Mesenchymal stem cell (in vitro differentiated cells and primary cell): Measurements from ENCODE around the gene GLI3.

Experiments used
- DNase-seq: peaks from one replicate; pipeline ENCODE4 v3.0.0-alpha.2; 2013
- H2AFZ ChIP-seq: one replicate; pipeline ENCODE4 v1.6.1; 2013; ENCODE audit warnings: low read depth, mild to moderate bottlenecking, control low read depth, inconsistent platforms, low read length, moderate library complexity
- H2AK5ac ChIP-seq: 2 replicates; pipeline ENCODE4 v1.6.1; 2013; ENCODE audit warnings: low read length, moderate library complexity, mild to moderate bottlenecking, inconsistent platforms; ENCODE audit not compliant: severe bottlenecking
- H2BK120ac ChIP-seq: one replicate; pipeline ENCODE4 v1.6.1; 2013; ENCODE audit warnings: low read depth, mild to moderate bottlenecking, inconsistent platforms, low read length, moderate library complexity
- H2BK12ac ChIP-seq, 2 experiments: one replicate each; pipeline ENCODE4 v1.6.1; 2013; ENCODE audit warnings: inconsistent platforms in 2 of 2, low read length in 2 of 2, mild to moderate bottlenecking in 2 of 2, moderate library complexity in 2 of 2, control low read depth in 1 of 2
- H2BK15ac ChIP-seq: one replicate; pipeline ENCODE4 v1.6.1; 2013; ENCODE audit warnings: mild to moderate bottlenecking, low read depth, inconsistent platforms; ENCODE audit not compliant: poor library complexity, severe bottlenecking
- H2BK5ac ChIP-seq: 2 replicates; pipeline ENCODE4 v1.6.1; 2013; ENCODE audit warnings: low read depth, mild to moderate bottlenecking, low read length, control low read depth, inconsistent platforms; ENCODE audit not compliant: poor library complexity, severe bottlenecking
- H3K14ac ChIP-seq, 2 experiments: one replicate each; pipeline ENCODE4 v1.6.1; 2013; ENCODE audit warnings: inconsistent platforms in 2 of 2, low read length in 2 of 2, control low read depth in 1 of 2, mild to moderate bottlenecking in 1 of 2, moderate library complexity in 1 of 2
- H3K18ac ChIP-seq, 2 experiments: one replicate each; pipeline ENCODE4 v1.6.1; 2013; ENCODE audit warnings: inconsistent platforms in 2 of 2, low read length in 2 of 2, control low read depth in 1 of 2, low read depth in 1 of 2, mild to moderate bottlenecking in 1 of 2
- H3K23ac ChIP-seq, 2 experiments: one replicate each; pipeline ENCODE4 v1.6.1; 2013; ENCODE audit warnings: inconsistent platforms in 2 of 2, low read length in 2 of 2, mild to moderate bottlenecking in 2 of 2, moderate library complexity in 2 of 2, control low read depth in 1 of 2
- H3K27ac ChIP-seq: 2 replicates; pipeline ENCODE4 v1.5.1; 2013; ENCODE audit warnings: mild to moderate bottlenecking, moderate library complexity, low read length, control low read depth, inconsistent platforms; ENCODE audit not compliant: poor library complexity, severe bottlenecking
- H3K27me3 ChIP-seq, 2 experiments: 2 replicates each; pipeline versions ENCODE4 v1.6.1 to v1.7.0; 2013; ENCODE audit warnings: low read length in 2 of 2, mild to moderate bottlenecking in 2 of 2, moderate library complexity in 2 of 2, control low read depth in 1 of 2, inconsistent platforms in 1 of 2; ENCODE audit not compliant: control insufficient read depth in 1 of 2, insufficient read depth in 1 of 2
- H3K36me3 ChIP-seq, 2 experiments: 2 replicates each; pipeline versions ENCODE4 v1.6.1 to v1.7.0; 2013; ENCODE audit warnings: low read length in 2 of 2, control low read depth in 1 of 2, inconsistent platforms in 1 of 2, low read depth in 1 of 2, mild to moderate bottlenecking in 1 of 2; ENCODE audit not compliant: insufficient read depth in 2 of 2, control insufficient read depth in 1 of 2
- H3K4ac ChIP-seq, 2 experiments: one replicate each; pipeline ENCODE4 v1.6.1; 2013; ENCODE audit warnings: inconsistent platforms in 2 of 2, low read length in 2 of 2, mild to moderate bottlenecking in 2 of 2, moderate library complexity in 2 of 2, control low read depth in 1 of 2, low read depth in 1 of 2
- H3K4me1 ChIP-seq: 2 replicates; pipeline ENCODE4 v1.6.1; 2013; ENCODE audit warnings: low read depth, low read length, control low read depth; ENCODE audit not compliant: control insufficient read depth, insufficient read depth
- H3K4me2 ChIP-seq: 2 replicates; pipeline ENCODE4 v1.6.1; 2013; ENCODE audit warnings: low read length, mild to moderate bottlenecking, inconsistent platforms; ENCODE audit not compliant: poor library complexity, severe bottlenecking
- H3K4me3 ChIP-seq, 2 experiments: 2 replicates each; pipeline versions ENCODE4 v1.5.1 to v1.7.0; 2013; ENCODE audit warnings: low read length in 2 of 2, mild to moderate bottlenecking in 2 of 2, control low read depth in 1 of 2, low read depth in 1 of 2; ENCODE audit not compliant: insufficient read depth in 1 of 2
- H3K79me1 ChIP-seq: replicated peaks from 2 replicates; pipeline ENCODE4 v1.6.1; 2013; ENCODE audit warnings: mild to moderate bottlenecking, control low read depth, low read length, inconsistent platforms; ENCODE audit not compliant: poor library complexity, severe bottlenecking
- H3K9ac ChIP-seq: 2 replicates; pipeline ENCODE4 v1.7.0; 2013; ENCODE audit warnings: mild to moderate bottlenecking, low read length, moderate library complexity
- H3K9me3 ChIP-seq: 2 replicates; pipeline ENCODE4 v1.7.0; 2013; ENCODE audit warnings: mild to moderate bottlenecking, low read length; ENCODE audit not compliant: control insufficient read depth
- H4K8ac ChIP-seq: one replicate; pipeline ENCODE4 v1.6.1; 2013; ENCODE audit warnings: inconsistent platforms, mild to moderate bottlenecking, low read length, moderate library complexity
- H4K91ac ChIP-seq: one replicate; pipeline ENCODE4 v1.6.1; 2013; ENCODE audit warnings: mild to moderate bottlenecking, low read length, inconsistent platforms
- WGBS: methylation state at CpG from one replicate; pipeline ENCODE4 v1.1.7; 2013; ENCODE audit warnings: mixed read lengths; 5-methylcytosine and 5-hydroxymethylcytosine counted together

The GLI3 gene

DNA sequence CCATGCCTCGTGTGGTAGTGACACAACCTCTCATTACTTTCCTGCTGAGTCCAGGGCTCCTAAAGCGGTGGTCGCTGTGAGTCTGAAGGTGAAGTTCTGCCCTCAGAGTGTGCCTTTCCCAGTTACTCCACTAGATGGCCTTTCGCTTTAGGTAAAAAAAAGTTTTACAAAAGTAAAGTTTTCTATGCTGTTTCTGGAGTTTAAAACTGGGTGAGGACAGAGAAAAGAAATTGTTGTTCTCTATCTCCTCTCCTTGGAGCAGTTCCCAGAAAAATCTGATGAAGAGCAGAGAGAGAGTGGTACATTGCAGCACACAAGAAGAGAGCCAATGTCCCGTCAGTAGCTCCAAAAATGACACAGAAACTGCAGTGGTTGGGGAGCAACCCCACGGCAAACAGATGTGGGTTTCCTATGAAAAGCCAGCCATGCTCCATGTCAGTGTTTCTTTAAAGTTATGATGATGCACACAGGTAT, 257.1 kb downstream of the GLI3 start:
- Histone ChIP-seq H3K36me3 (peaks cover 6 to 56% of the 10 kb centered on the region in 2 experiments), H3K14ac (no peak overlapping the region), H2BK12ac (no peak overlapping the region), H3K9ac (peak overlapping the region; percentile 53), H3K4me1 (peaks cover 1% of the 10 kb centered on the region), H2AFZ (no peak overlapping the region), H2BK15ac (no peak overlapping the region), H3K9me3 (no peaks in the 10 kb centered on the region), H2AK5ac (no peak overlapping the region), H3K4me2 (no peak overlapping the region), H2BK5ac (no peak overlapping the region), H3K4me3 (no peak overlapping the region), H3K27me3 (no peaks in the 10 kb centered on the region), H4K91ac (no peak overlapping the region), H4K8ac (no peak overlapping the region), H3K27ac (no peak overlapping the region), H2BK120ac (no peak overlapping the region), H3K79me1 (peaks cover 3% of the 10 kb centered on the region), H3K4ac (no peak overlapping the region), H3K18ac (no peak overlapping the region), H3K23ac (no peak overlapping the region)
- WGBS: 45% methylated on average over 6 of the region's 6 CpGs
- DNase-seq: peak; percentile 52

DNA sequence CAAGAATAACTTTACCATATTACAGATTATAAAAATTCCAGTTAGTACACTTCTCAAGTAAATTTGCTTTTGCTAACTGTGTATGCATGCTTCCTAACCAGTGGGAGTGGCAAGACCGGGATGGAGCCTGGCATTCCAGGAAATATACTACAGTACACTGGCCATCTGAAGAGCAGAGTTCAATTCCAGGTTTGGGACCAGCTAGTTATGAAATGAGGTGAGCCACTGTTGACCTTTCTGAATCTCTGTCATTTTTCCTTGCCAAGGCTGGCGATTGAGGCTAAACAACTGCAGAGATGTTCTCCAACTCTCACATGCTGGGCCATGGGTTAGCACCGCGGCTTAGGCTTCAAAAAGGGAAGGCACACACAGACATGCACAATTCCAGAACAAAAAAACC, 258.2 kb downstream of the GLI3 start:
- no peak overlapping the region for H3K4me2 ChIP-seq
- H4K91ac ChIP-seq: no peak overlapping the region
- H3K14ac ChIP-seq: no peak overlapping the region
- no peaks in the 10 kb centered on the region for H3K9me3 ChIP-seq
- H3K36me3 ChIP-seq: peaks cover 6 to 57% of the 10 kb centered on the region in 2 experiments
- 87% methylated on average over 4 of the region's 4 CpGs for WGBS
- H2BK120ac ChIP-seq: no peak overlapping the region
- no peak overlapping the region for H3K4me3 ChIP-seq
- no peaks in the 10 kb centered on the region for H3K79me1 ChIP-seq
- no peak overlapping the region for H2AFZ ChIP-seq
- H3K23ac ChIP-seq: no peak overlapping the region
- H2BK15ac ChIP-seq: no peak overlapping the region
- H3K27me3 ChIP-seq: no peaks in the 10 kb centered on the region
- no peak overlapping the region for H2BK12ac ChIP-seq
- peak overlapping the region; percentile 53 for H3K9ac ChIP-seq
- H2AK5ac ChIP-seq: no peak overlapping the region
- no peak for DNase-seq
- no peak overlapping the region for H3K4ac ChIP-seq
- H3K18ac ChIP-seq: no peak overlapping the region
- H3K27ac ChIP-seq: no peak overlapping the region
- H3K4me1 ChIP-seq: peaks cover 1% of the 10 kb centered on the region
- H2BK5ac ChIP-seq: no peak overlapping the region
- H4K8ac ChIP-seq: no peak overlapping the region

DNA sequence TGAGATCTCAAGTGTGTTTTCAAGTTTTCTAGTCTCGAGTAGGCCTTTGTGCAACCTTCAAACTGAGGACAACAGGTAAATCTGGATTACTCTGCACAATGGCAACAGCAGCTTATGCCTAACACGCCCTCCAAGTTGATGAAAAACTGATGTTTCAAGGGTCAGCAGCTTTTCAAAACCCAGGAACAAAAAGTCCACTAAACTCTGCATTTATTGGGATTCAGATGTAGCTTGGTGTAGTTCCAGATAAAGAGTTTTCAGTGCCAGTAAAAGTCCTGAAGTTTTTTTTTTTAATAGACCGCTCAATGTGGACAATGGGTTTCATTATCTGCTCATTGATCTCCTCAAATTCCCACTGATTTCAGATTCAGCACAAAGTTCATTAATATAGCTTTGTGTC, 259.3 kb downstream of the GLI3 start:
- no peak overlapping the region for H3K4me3 ChIP-seq
- whole genome bisulfite sequencing: 100% methylated on average over 1 of the region's 3 CpGs

DNA sequence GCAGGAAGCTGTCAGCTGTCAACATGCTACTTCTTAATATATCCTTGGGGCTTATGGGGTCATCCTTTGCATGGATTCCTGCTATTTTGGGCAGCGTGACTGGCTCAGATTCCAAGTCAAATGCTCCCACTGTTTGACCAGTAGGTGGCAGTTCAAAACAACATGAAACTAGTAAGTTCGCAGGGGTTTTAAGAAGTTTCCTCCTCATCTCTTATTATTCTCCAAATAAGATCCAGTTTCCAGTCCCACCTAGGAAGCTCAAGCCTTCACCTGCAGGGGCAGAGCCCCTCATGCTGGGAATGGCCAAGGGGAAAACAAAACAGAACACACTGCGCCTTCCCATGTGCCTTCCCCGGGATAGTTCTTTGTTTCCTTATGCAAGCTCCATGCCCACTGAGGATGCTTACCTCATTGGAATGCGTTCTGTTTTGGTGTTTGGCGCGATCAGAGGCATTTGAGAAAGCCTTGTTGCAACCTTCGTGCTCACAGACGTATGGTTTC, 259.8 kb downstream of the GLI3 start:
- Histone ChIP-seq H2AFZ (no peak overlapping the region), H3K79me1 (no peaks in the 10 kb centered on the region), H3K4me3 (no peak overlapping the region), H4K91ac (no peak overlapping the region), H3K4me1 (peaks cover 1% of the 10 kb centered on the region), H3K23ac (no peak overlapping the region), H4K8ac (no peak overlapping the region), H2BK120ac (no peak overlapping the region), H3K14ac (no peak overlapping the region), H2BK12ac (no peak overlapping the region), H3K9ac (peak overlapping the region; percentile 38), H2BK15ac (no peak overlapping the region), H3K18ac (no peak overlapping the region), H3K36me3 (peaks cover 9 to 64% of the 10 kb centered on the region in 2 experiments), H3K27ac (no peak overlapping the region), H3K9me3 (no peaks in the 10 kb centered on the region), H3K27me3 (no peaks in the 10 kb centered on the region), H3K4me2 (no peak overlapping the region), H2BK5ac (no peak overlapping the region), H3K4ac (no peak overlapping the region), H2AK5ac (no peak overlapping the region)
- 68% methylated on average over 9 of the region's 9 CpGs for WGBS
- peak; percentile 63 for DNase-seq

More for the DNA sequence above, 259.3 kb downstream of the GLI3 start:
- no peak overlapping the region for H3K14ac ChIP-seq
- H3K9me3 ChIP-seq: no peaks in the 10 kb centered on the region
- no peak overlapping the region for H3K4me2 ChIP-seq
- peaks cover 6 to 64% of the 10 kb centered on the region in 2 experiments for H3K36me3 ChIP-seq
- no peaks in the 10 kb centered on the region for H3K27me3 ChIP-seq
- no peaks in the 10 kb centered on the region for H3K79me1 ChIP-seq
- no peak overlapping the region for H2BK12ac ChIP-seq
- H3K27ac ChIP-seq: no peak overlapping the region
- no peak overlapping the region for H2BK5ac ChIP-seq
- no peak overlapping the region for H3K4ac ChIP-seq
- H2BK15ac ChIP-seq: no peak overlapping the region
- no peak overlapping the region for H4K91ac ChIP-seq
- H3K4me1 ChIP-seq: peaks cover 1% of the 10 kb centered on the region
- H3K23ac ChIP-seq: no peak overlapping the region
- no peak overlapping the region for H2AFZ ChIP-seq
- H3K18ac ChIP-seq: no peak overlapping the region
- H4K8ac ChIP-seq: no peak overlapping the region
- no peak overlapping the region for H2BK120ac ChIP-seq
- no peak for DNase-seq
- H2AK5ac ChIP-seq: no peak overlapping the region
- peak overlapping the region; percentile 21 for H3K9ac ChIP-seq
